HG03432 (cell line): ENCODE data around the gene RNF103.
A peak's percentile ranks its signal among the peaks of the same experiment; 100 is the strongest.

ENCODE experiments used
- ATAC-seq: cut with Tn5 transposase; IDR thresholded peaks from one replicate; pipeline ENCODE4 v1.9.1; 2021; ENCODE audit warnings: mild to moderate bottlenecking, moderate library complexity; ENCODE audit not compliant: unreplicated experiment

The RNF103 gene

GRCh38 chr2:86566821-86567190 lies 56.9 kb downstream of the RNF103 start:
- no peak for ATAC-seq

- ATAC-seq, result no peak
These were observed 57.4 kb downstream of the RNF103 start for GRCh38 chr2:86566158-86566820.

GRCh38 chr2:86563650-86564061 lies 60.0 kb downstream of the RNF103 start:
- ATAC-seq, result no peak

GRCh38 chr2:86562922-86563649 lies 60.6 kb downstream of the RNF103 start, which contains the start of gene CHMP3:
TSS of gene CHMP3 (minus strand) at chr2:86563443. CDS start at chr2:86563348, 95 bp downstream.
- ATAC-seq, result peak; percentile 90

- ATAC-seq, result peak; percentile 21
These were observed 61.2 kb downstream of the RNF103 start for GRCh38 chr2:86562485-86562921.

- ATAC-seq, result no peak
These were observed 65.8 kb downstream of the RNF103 start for GRCh38 chr2:86557836-86558235.

- ATAC-seq, result no peak
These were observed 67.2 kb downstream of the RNF103 start for GRCh38 chr2:86556508-86556907.
